ENCODE data around the gene ILK. TPM values are rescaled to one million over a fixed set of nuclear protein-coding genes. Genes with fewer than 3 reads are reported as not detected.
A peak's percentile ranks its signal among the peaks of the same experiment; 100 is the strongest.

Gene ILK
- 48.1 TPM for total RNA-seq

DNA sequence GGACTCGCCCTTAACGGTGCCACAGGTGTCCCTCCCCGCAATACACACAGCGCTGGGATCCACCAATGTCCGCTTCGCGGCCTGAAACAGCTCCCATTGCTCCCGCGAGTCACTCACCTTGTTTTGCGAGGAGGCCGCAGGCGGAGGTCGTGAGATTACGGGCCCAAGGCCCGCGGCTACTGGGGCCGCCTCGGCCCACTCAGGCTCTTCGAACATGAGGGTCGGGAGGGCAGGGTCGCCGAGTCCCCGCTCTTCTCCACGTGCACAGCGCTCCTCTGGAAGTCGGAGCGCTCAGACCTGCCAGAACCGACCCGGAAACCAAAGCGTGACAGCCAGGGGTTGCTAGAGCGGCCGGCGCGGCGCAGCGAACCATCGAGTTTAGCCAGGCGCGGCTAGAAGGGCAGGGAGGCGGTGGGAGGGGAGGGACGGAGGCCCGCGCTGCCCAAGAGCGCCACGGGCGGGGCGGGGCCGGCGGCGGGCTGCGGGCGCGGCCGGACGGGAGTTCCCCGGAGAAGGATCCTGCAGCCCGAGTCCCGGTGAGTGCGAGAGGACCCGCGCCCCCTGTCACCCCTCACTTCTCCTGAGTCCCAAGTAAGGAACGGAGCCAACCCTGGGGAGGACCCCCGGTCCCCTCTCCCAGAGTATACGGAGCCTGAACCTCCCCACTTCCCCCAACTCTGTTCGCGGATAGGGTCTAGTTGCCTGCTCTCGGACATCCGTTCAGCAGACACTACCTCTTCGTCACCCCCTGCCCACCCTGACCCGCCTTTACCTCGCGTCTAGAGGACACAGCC is at the start of gene ILK, which contains the start of gene RRP8:
Gene ILK, plus strand, starts transcription at position 488 of the 794 bp plus-strand sequence. CDS start 498 bp downstream, outside the sequence.
Gene RRP8, minus strand, starts transcription at position 330 of the 794 bp plus-strand sequence. Its CDS starts 114 bp downstream, at position 216.
- FAIRE-seq (no peak), DNase-seq (ENCODE audit: low spot score in 2 of 2) (peak; percentile 90 to 93)

DNA sequence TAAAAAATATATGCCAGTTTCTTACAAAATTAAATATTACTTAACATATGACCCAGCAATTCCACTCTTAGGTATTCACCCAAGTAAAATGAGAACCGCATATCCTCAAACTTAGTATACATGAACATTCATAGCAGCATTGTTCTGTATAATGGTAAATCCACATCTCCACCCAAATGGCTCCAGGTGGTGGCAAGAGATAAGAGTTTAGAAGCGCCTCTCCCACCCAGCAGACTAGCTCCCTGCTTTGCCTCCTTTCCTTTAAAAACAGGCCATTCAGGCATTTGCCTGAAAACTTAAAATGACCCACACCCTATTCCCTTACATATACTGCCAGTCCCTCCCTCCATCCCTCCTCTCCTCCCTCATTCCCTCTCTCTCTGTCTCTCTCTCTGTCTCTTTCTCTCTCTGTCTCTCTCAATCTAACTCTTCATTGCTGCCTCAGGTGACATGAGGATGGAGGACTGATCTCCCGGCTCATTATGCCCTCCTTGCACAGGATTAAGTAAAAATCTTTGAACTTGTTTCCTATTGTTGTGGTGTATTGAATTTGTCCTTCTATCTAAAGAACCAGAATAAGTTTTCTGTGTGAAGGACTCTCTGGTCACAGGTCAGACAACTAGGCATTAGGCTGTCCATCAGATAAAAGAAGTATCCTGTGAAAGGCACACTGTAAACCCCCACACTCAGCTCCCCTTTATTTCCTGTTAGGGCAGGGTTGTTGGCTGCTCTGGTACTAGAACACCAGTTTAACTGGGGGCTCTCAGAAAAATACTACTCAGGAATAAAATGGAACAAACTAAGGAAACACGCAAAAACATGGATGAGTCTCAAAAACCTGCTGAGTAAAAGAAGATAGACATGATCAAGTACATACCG is 48.5 kb upstream of the ILK start:
- DNase-seq (ENCODE audit: low spot score in 2 of 2) (no peak), FAIRE-seq (no peak)

DNA sequence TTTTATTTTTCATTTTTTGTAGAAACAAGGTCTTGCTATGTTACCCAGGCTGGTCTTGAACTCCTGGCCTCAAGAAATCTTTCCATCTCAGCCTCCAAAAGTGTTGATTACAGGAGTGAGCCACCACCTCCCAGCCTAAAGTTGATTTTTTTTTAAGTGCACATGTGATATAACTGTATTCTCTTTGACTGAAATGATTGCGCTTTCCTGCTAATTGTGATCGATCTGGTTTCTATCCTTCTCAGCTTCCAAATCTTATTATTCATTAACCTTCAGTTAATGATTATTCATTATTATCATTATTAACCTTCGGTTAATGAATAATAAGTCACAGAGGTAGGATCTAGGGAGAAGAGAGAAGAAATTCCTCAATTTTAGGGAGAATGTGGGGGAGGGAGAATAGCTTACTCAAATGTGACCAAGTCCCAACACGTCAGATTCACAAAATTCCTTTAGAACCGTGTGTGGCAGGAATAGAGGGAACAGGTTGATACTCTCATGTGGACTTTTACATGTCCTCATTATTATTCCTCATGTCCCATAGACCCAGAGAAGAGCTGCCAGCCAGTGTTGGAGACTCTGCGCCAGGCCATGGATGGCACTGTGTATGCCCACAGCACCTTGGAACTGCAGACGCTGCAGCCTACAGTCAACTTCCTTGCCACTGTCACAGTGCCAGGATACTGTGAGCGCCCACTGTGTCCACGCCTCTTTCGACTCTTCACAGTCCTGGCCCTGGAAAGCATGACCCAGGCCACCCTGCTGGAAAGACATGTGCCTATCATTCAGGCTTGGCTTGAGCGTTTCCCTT is 47.2 kb upstream of the ILK start:
- DNase-seq (ENCODE audit: low spot score in 2 of 2): no peak

DNA sequence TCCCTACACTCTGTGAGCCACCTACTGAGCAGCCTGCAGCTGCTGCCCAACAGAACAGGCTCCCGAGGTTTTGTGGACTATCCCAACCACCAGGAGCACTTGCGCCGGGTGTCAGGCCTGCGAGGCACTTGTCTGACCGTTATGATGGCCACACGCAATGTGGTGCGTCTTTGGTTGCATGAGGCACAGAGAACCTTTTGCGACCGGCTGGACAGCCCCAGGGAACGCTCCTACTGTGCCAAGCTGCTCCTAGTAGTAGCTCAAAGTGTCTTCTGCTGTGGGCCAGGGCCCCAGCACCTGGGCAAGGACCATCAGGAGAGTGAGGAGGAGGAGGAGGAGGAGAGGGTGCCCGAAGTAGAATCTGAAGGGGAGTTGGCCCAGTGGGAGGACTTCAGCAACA is 46.5 kb upstream of the ILK start:
- no peak for FAIRE-seq
- DNase-seq (ENCODE audit: low spot score in 2 of 2): no peak

More for the DNA sequence above, 47.2 kb upstream of the ILK start:
- no peak for FAIRE-seq

DNA sequence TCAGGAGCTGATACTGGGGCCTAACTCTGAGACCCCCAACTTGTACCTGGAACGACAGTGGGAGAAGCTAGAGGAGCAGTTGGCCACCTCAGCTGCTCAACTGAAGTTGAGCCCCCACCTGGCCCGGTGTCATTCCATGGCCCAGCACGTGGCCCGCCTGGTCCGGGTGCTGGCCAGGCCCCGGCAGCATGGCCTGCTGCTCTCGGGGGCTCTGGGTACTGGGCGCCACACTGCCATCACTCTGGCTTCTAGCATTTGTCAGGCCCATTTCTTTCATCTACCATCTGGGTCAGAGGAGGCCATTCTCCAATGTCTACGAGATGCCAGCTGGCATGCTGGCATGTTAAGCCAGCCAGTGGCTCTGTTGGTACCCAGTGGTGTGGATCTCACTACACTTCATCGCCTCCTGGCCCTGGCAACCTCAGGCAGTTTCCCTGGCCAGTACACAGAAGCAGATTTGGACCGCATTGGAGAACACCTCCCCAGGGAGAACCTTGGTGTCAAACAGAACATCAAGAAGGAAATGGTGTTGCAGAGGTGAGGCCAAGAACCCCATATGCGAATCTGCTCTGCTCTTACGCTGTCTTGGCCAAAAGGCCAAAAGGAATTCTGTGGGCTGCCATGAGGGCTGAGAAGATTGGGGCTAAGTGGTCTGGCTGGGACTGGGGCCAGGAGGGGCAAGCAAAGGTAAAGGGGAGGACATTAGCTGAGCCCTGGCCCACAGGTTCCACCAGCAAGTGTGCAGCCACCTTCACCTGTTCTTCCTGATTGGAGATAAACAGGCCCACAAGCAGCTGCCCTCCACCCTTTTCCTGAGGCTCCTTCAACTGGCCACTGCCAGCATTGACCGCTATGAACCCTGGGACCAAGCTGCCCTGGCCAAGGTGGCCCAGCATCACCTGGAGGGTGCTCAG is 45.6 kb upstream of the ILK start:
- FAIRE-seq (no peak), DNase-seq (ENCODE audit: low spot score in 2 of 2) (no peak)

DNA sequence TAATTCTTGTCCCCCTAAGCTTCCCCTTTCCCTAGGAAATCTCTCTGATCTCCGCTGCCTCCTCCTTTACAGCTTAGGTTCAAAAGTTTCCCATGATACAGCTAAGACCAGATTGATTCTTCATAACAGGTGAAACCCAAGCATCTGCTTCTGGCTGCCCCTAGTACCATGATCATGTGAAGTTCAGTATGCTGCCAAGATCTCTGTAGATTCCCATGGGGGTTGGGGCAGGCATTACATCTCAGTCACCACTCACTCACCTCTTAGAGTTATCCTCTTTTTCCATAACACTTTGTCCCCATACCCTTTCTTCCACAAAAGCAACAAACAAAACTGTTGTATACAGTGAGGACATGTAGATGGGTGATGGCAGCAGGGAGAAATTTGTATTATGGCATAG is 44.2 kb upstream of the ILK start:
- DNase-seq (ENCODE audit: low spot score in 2 of 2) (no peak), FAIRE-seq (no peak)

DNA sequence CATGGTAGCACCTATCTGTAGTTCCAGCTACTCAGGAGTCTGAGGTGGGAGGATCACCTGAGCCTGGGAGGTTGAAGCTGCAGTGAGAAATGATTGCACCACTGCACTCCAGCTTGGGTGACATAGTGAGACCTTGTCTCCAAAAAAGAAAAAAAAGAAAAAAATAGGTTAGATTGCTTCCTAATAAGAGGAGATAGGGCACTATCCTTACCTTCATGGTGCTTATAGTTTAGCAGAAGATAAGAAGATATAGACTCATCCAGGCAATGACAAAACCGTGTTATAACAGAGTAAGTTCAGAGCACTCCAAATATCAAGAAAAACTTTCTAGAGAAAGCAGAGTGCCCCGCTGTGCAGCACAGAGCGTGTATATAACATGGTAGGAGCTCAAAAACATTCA is 42.3 kb upstream of the ILK start:
- FAIRE-seq: no peak
- DNase-seq (ENCODE audit: low spot score in 2 of 2): no peak

DNA sequence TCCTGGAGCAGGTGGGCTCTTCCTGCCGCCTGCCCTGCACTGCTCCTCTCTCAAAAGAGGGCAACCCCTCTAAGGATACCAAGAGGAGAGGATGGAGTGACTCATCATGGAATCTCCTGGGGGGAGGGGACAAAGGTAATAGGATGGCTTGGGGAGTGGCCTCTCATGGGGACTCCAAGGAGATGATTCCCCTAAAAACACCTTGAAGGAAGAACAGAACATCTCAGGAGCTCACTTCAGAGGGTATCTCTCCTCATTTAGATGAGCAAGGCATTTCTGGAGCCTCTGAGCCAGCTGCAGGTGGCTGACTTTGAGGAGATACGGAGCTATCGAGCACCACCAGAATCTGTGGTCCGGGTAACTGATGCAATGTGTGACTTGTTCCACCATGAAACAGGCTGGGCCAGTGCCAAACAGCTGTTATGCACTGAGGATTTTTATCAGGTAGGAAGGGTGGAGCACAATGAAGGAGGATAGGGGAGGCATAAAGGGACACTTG is 40.4 kb upstream of the ILK start:
- no peak for FAIRE-seq
- no peak for DNase-seq (ENCODE audit: low spot score in 2 of 2)

DNA sequence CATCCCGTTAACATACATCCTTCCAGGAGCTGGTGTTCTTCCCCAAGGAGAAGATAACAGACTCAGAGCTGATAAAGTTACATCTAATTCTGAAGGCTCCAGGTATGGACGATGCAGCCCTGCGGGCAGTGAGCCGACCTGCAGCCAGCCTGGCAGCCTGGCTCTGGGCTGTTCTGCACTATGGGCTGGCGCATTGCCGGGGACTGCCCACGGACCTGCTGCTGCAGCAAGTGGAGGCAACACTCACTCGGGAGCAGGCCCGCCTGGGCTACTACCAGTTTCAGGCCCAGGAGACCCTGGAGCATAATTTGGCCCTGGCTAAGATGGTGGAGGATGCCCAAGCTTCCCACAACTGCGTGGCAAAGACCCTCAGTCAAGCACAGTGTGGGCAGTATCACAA is 39.9 kb upstream of the ILK start:
- DNase-seq (ENCODE audit: low spot score in 2 of 2): no peak
- no peak for FAIRE-seq

DNA sequence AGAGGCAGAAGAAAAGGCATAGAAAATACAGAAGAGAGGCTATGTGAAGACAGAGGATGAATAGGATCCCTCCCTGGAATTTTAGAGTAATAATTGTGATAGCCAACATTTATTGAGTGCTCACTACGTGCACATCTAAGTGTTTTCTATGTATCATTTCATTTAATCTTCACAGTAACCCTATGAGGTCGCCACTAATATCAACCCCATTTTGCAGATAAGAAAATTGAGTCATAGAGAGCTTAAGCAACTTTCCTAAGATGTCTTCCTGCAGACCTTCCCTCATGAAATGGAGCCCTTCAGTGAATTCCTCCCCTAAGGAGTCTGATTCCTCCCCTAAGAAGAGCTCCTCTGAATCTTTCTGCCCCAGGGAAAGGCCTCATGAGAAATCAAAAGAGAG is 38.2 kb upstream of the ILK start:
- no peak for DNase-seq (ENCODE audit: low spot score in 2 of 2)
- no peak for FAIRE-seq

DNA sequence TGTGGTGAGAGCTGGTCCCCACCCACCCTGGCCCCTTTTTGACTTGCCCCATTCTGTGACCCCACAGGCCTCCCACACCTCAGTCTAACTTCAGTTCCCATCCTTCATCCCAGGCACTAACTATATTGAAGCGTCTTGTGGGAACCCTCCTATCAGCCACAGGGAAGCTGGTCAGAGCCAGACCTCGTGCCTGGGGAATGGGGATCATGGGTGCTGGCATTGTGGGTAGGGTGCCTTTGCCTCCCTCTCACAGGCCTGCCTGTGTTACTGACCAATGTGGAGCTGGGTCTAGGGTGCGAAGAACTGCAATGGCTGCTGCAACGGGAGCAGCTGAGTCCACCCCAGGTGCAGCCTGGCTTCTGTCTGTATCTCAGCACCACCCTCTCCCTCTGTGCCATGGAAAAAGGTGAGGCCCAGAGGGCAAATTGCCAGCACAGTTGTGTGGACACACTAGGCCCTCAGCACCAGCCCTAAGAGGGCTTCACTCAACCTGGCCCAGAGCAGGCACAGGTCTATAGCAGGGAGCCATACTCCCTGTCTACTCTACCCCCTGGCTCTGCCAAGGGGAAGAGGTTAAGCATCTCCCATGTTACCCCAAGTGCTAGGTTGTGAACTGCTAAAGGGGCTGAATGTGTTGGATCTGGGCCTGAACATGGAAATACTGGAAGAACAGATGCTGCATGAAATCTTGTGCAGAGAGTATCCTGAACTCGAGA is 37.4 kb upstream of the ILK start:
- FAIRE-seq (no peak), DNase-seq (ENCODE audit: low spot score in 2 of 2) (no peak)

DNA sequence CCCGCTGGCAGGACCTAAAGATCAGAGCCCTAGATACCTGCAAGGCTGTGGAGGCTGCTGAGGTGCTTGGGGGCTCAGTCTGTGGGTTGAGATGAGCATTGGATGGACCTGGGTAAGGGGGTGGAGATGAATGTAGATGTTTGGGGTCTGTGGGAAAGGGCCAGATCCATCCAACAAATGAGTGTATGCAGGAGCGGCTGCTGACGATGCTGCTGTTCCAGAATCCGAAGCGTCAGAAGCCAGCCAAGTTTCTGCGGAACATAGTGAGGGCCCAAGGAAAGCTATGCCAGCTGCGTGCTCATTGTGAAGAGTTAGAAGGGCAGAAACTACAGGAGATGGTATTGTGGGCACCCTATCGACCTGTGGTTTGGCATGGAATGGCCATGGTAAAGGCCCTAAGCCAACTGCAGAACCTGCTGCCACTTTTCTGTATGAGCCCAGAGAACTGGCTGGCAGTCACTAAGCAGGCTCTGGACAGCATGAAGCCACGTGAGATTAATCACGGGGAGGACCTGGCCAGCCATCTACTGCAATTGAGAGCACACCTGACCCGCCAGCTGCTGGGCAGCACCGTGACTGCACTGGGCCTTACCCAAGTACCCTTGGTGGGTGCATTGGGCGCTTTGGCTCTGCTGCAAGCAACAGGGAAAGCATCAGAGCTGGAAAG is 36.7 kb upstream of the ILK start:
- FAIRE-seq (no peak), DNase-seq (ENCODE audit: low spot score in 2 of 2) (no peak)

DNA sequence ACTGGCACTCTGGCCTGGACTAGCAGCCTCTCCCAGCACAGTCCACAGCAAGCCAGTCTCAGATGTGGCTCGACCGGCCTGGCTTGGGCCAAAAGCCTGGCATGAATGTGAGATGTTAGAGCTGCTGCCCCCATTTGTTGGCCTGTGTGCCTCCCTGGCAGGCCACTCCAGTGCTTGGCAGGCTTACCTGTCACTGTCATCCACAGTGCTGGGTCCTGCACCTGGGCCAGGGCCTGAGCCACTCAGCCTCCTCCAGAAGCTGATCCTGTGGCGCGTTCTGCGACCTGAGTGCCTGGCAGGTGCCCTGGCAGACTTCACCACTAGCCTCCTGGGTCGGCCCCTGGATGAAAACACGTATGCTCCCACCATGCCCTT is 36.2 kb upstream of the ILK start:
- FAIRE-seq (no peak), DNase-seq (ENCODE audit: low spot score in 2 of 2) (no peak)

DNA sequence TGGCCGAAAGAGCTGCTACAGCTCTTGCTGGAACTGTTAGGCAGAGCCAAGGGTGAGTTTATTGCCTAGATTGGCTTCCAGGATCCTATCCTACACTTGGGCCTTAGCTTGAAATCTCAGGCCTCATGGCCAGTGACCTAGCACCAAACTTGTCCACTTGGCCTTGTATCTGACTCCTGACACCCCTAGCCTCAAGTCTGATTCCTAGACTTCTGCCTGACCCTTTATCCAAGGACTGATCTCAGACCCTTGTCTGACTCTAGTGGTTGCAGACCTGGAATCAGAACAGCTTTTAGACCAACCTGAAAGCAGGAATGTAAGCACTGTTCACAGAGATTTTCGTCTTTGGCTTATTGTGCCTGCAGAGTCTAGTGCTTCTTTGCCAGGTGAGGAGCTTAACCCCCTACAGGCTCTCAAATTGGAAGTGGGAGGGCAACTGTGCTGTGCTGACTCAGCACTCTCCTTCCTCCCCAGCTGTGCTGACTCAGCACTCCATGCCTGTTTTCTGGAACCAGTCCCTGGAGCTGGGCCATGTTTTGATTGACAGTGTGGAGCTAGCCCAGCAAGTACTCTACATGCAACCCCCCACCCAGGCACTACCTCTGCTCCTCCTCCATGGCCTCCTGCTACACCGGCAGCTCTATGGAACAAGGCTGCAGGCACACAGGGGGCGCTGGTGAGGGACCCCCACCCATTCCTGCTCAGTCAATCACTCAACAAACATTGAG is 35.2 kb upstream of the ILK start:
- peak; percentile 58 to 64 for DNase-seq (ENCODE audit: low spot score in 2 of 2)
- no peak for FAIRE-seq

DNA sequence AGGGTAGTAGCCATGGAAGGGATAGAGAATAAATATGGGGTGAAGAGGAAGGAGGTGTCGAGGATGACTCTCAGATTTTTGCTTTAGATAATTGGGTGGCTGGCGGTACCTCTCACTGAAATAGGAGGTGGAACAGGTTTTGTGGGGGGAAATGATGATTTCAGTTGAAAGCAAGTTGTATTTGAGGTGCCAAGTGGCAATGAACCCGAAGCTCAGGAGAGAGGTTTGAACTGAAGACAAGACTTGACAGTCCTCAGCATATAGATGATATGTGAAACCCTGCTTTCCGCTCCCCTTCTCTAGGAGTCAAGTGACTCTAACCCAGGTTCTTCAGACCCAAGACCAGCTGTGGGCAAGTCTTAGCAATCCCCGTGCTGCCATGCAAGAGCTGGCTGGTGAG is 33.9 kb upstream of the ILK start:
- no peak for FAIRE-seq
- no peak for DNase-seq (ENCODE audit: low spot score in 2 of 2)

DNA sequence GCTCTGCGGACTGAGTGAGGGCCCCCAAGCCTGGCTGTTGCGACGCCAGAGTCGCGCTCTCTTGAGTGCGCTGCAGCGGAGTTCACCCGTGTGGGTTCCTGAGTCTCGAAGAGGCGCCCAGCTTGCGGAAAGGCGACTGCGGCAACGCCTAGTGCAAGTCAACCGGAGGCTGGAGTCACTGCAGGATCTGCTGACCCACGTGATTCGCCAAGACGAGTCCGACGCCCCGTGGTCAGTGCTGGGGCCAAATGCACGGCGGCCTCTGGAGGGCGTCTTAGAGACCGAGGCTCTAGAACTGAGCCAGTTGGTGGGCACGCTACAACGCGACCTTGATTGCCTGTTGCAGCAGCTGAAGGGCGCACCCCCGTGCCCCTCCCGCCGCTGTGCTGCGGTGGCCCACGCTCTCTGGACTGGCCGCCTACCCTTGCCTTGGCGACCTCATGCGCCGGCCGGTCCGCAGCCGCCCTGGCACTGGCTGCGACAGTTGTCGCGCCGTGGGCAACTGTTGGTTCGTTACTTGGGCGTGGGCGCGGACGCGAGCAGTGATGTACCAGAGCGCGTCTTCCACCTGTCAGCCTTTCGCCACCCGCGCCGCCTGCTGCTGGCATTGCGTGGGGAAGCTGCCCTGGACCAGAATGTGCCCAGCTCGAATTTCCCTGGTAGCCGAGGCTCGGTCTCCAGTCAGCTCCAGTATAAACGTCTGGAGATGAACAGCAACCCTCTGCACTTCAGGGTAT is 32.7 kb upstream of the ILK start:
- FAIRE-seq (no peak), DNase-seq (ENCODE audit: low spot score in 2 of 2) (no peak)

DNA sequence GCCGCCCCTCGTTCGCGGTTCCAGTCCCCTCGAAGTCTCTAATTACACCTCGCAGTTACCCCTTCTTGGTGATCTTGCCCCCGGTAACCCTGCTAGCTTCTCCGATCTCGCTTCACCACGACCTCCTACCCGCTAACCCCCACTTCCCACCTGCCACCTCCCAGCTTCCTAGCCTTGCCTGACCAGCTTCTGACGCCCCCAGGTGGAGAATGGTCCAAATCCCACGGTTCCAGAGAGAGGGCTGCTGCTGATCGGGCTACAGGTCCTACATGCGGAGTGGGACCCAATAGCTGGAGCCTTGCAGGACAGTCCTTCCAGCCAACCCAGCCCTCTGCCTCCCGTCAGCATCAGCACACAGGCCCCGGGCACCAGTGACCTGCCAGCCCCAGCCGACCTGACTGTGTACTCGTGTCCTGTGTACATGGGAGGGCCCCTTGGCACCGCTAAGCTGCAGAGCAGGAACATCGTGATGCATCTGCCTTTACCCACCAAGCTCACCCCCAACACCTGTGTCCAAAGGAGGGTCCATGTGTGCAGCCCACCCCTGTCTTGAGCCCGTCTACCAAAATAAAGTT is 32.1 kb upstream of the ILK start:
- DNase-seq (ENCODE audit: low spot score in 2 of 2) (no peak), FAIRE-seq (no peak)

Measured in frontal cortex (tissue), 4 donors.